ENCODE data around the gene GPD2. TPM values are rescaled to one million over a fixed set of nuclear protein-coding genes. Genes with fewer than 3 reads are reported as not detected.

The GPD2 gene
- total and polyA plus RNA-seq, 2 donors from 2014 or later: 6.2 to 32.3 TPM

DNA sequence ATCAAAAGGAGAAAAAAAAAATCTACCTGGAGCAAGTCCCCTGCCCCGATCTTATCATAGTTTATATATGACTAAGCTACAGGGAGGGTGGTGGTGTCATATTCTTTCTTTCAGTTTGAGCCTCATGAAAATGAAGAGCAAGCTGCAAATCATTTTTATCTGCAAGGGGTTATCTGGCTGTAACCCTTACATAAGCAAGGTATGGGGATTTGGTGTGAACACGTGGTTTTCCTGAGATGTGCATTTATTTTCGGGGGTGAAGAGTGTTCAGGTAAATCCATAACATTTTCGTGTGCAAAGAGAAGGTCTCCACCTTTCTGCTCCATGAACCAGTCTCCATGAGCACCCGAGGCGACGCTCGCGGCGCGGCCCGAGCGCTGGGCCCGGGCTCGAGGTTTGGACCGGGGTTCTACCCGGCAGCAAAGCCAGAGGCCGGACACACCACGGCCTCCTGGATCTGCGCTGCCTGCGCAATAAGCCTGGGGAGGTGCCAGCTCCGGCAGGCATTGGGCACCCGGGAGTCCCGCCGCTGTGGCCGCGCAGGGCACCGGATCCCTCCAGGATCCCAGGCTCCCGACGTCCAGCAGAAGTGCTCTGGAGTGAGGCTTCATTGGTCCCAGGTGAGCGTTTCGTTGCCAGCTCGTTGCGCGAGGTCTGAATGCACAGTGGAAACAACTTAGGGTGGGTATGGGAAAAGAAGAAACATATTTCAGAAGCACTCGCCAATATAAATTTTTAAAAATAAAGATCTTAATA lies 36.1 kb upstream of the GPD2 start:
- FAIRE-seq: no peak
- intact Hi-C loops (cut with DNase I): no loop called here

DNA sequence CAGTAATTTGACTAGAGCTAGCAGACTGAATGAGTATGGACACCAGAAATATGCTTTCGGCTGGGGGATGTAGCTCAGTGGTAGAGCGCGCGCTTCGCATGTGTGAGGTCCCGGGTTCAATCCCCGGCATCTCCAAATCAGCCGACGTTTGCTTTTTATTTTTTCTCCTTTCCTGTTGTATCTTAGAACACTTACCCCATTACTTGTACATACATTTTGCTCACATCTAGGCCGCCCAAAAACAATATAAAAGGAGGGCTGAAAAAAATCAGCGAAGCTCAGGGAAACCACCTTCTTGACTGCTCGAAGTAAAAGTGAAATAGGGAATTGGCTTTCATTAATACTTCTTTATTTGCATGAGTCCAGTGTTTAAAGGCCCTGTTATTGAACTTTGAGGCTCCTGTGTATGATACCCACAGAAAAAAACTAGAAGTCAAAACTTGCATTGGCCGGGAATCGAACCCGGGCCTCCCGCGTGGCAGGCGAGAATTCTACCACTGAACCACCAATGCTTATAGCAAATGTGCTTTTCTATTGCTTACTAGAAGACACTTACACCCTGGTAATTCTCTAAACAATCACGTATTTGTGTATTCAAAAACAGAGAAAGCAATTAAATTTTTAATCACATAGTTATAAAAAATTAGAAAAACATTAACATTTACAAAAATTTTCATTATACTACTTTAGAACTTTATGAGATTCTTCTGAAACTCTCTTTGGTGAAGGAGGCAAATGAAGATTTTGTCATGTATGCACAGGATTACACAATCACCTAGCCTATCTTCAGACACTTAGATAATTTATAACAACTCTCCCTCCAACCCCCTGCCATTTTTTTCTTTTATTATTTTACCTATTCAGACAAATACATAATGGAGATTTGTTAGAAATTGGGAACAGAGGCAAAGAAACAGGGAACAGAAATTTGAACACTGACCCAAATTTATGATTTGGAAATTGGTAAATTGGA lies 35.2 kb upstream of the GPD2 start:
- Histone ChIP-seq H3K27ac (ENCODE audit: low read depth in 2 of 2, low read length in 2 of 2) (peak overlapping the region; percentile 80 to 94), H3K9ac (ENCODE audit: low read length in 3 of 3) (peak overlapping the region; percentile 27 to 99 (median 82))

More for the DNA sequence above, 36.1 kb upstream of the GPD2 start:
- Histone ChIP-seq H3K27ac (ENCODE audit: low read depth in 2 of 2, low read length in 2 of 2) (peak overlapping the region; percentile 81 to 94), H3K4me3 (ENCODE audit: low read length in 3 of 3) (peak overlapping the region; percentile 65 to 93 (median 90)), H3K4me1 (ENCODE audit: control insufficient read depth in 2 of 3, insufficient read depth in 2 of 3, low read depth in 1 of 3, low read length in 3 of 3) (peaks cover 0 to 6% (median 2%) of the 10 kb centered on the region in 3 donors), H3K36me3 (ENCODE audit: control insufficient read depth in 2 of 3, insufficient read depth in 3 of 3, low read length in 3 of 3) (no peaks in the 10 kb centered on the region), H3K9me3 (ENCODE audit: control insufficient read depth in 2 of 3, insufficient read depth in 1 of 3, low read length in 3 of 3) (no peaks in the 10 kb centered on the region), H3K9ac (ENCODE audit: low read length in 3 of 3) (peak overlapping the region; percentile 63 to 99 (median 82)), H3K27me3 (ENCODE audit: control insufficient read depth, insufficient read depth, low read length) (no peaks in the 10 kb centered on the region)
- DNase-seq: peak; percentile 84 to 94 (median 89)
- TF ChIP-seq, protein P1, sequence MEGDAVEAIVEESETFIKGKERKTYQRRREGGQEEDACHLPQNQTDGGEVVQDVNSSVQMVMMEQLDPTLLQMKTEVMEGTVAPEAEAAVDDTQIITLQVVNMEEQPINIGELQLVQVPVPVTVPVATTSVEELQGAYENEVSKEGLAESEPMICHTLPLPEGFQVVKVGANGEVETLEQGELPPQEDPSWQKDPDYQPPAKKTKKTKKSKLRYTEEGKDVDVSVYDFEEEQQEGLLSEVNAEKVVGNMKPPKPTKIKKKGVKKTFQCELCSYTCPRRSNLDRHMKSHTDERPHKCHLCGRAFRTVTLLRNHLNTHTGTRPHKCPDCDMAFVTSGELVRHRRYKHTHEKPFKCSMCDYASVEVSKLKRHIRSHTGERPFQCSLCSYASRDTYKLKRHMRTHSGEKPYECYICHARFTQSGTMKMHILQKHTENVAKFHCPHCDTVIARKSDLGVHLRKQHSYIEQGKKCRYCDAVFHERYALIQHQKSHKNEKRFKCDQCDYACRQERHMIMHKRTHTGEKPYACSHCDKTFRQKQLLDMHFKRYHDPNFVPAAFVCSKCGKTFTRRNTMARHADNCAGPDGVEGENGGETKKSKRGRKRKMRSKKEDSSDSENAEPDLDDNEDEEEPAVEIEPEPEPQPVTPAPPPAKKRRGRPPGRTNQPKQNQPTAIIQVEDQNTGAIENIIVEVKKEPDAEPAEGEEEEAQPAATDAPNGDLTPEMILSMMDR (IDR thresholded peaks at IDR 0.05; ENCODE audit: borderline replicate concordance, extremely low read depth, insufficient read depth): no peak

DNA sequence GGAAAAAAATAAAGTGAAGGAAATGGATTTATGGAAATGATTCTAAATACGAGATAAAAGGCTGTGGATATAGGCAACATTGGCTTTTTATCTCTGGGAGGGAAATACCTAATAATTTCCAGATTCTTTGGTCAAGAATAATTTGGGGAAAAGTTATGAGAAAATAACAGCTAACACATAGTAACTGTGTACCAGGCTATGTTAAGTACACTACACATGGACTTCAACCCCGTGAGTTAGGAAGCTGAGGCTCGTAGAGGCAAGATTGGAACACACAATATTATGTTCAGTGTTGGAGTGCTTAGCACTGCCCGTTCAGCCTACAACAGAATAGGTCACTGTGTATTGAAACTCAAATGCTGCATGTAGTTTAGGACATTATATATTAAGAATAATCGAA lies 34.3 kb upstream of the GPD2 start:
- H3K9me3 ChIP-seq (ENCODE audit: control insufficient read depth in 2 of 3, insufficient read depth in 1 of 3, low read length in 3 of 3): no peaks in the 10 kb centered on the region
- H3K9ac ChIP-seq (ENCODE audit: low read length in 3 of 3): no peak overlapping the region
- DNase-seq (no peak), FAIRE-seq (no peak)
- H3K4me1 ChIP-seq (ENCODE audit: control insufficient read depth in 2 of 3, insufficient read depth in 2 of 3, low read depth in 1 of 3, low read length in 3 of 3): peaks cover 0 to 6% (median 2%) of the 10 kb centered on the region in 3 donors
- intact Hi-C loops (cut with DNase I): no loop called here
- TF ChIP-seq, protein P1 (IDR thresholded peaks at IDR 0.05; ENCODE audit: borderline replicate concordance, extremely low read depth, insufficient read depth): no peak
- no peak overlapping the region for H3K27ac ChIP-seq (ENCODE audit: low read depth in 2 of 2, low read length in 2 of 2)
- H3K36me3 ChIP-seq (ENCODE audit: control insufficient read depth in 2 of 3, insufficient read depth in 3 of 3, low read length in 3 of 3): no peaks in the 10 kb centered on the region
- no peaks in the 10 kb centered on the region for H3K27me3 ChIP-seq (ENCODE audit: control insufficient read depth, insufficient read depth, low read length)
- H3K4me3 ChIP-seq (ENCODE audit: low read length in 3 of 3): no peak overlapping the region

More for the DNA sequence above, 35.2 kb upstream of the GPD2 start:
- H3K36me3 ChIP-seq (ENCODE audit: control insufficient read depth in 2 of 3, insufficient read depth in 3 of 3, low read length in 3 of 3): no peaks in the 10 kb centered on the region
- H3K9me3 ChIP-seq (ENCODE audit: control insufficient read depth in 2 of 3, insufficient read depth in 1 of 3, low read length in 3 of 3): no peaks in the 10 kb centered on the region
- H3K4me3 ChIP-seq (ENCODE audit: low read length in 3 of 3): peak overlapping the region; percentile 65 to 93 (median 90)
- FAIRE-seq (peak; percentile 95), DNase-seq (peak; percentile 81 to 92 (median 90))
- H3K4me1 ChIP-seq (ENCODE audit: control insufficient read depth in 2 of 3, insufficient read depth in 2 of 3, low read depth in 1 of 3, low read length in 3 of 3): peaks cover 0 to 6% (median 2%) of the 10 kb centered on the region in 3 donors
- intact Hi-C loops (cut with DNase I): no loop called here
- TF ChIP-seq, protein P1 (IDR thresholded peaks at IDR 0.05; ENCODE audit: borderline replicate concordance, extremely low read depth, insufficient read depth): no peak
- no peaks in the 10 kb centered on the region for H3K27me3 ChIP-seq (ENCODE audit: control insufficient read depth, insufficient read depth, low read length)

Data from kidney (tissue), 14 donors.